Suprapubic skin (tissue), 4 donors: Measurements from ENCODE around the gene MCEE. TPM values are rescaled to one million over a fixed set of nuclear protein-coding genes. Genes with fewer than 3 reads are reported as not detected.
"Not testable (repeated sequence)": the region's sequence is repeated elsewhere in the genome, so short reads cannot be mapped to it uniquely, and the experiment has no call there.

ENCODE experiments used
- DNase-seq, 2 donors: peaks; one replicate each; pipeline ENCODE4 v3.0.0-alpha.2; 2019; ENCODE audit warnings: low spot score in 2 of 2
- H3K27ac ChIP-seq: fragments of 200-600 bp; sonication (generic); one replicate; pipeline ENCODE4 v1.5.1; 2019
- H3K27me3 ChIP-seq: fragments of 200-600 bp; sonication (generic); one replicate; pipeline ENCODE4 v1.5.1; 2019
- H3K36me3 ChIP-seq: fragments of 200-600 bp; sonication (generic); one replicate; pipeline ENCODE4 v1.5.1; 2019
- H3K4me1 ChIP-seq: fragments of 200-600 bp; sonication (generic); one replicate; pipeline ENCODE4 v1.5.1; 2019
- H3K4me3 ChIP-seq: fragments of 200-600 bp; sonication (generic); one replicate; pipeline ENCODE4 v1.5.1; 2019; ENCODE audit warnings: mild to moderate bottlenecking
- H3K9me3 ChIP-seq: fragments of 200-600 bp; sonication (generic); one replicate; pipeline ENCODE4 v1.5.1; 2019
- CTCF ChIP-seq, 2 donors: fragments of 200-600 bp in 1 of 2; fragments of 450-650 bp in 1 of 2; sonication (generic) in 1 of 2; IDR thresholded peaks; one replicate each; pipeline ENCODE4 v1.5.1; 2016 to 2019; ENCODE audit warnings: antibody characterized with exemption in 2 of 2, mild to moderate bottlenecking in 1 of 2, moderate library complexity in 1 of 2
- EP300 ChIP-seq: sonication (generic); formaldehyde crosslinking; IDR thresholded peaks from one replicate; pipeline ENCODE4 v1.6.1; 2017; ENCODE audit warnings: antibody characterized with exemption
- POLR2A ChIP-seq, 2 donors: fragments of 450-650 bp; IDR thresholded peaks; one replicate each; pipeline ENCODE4 v1.6.1; 2017; ENCODE audit warnings: antibody characterized with exemption in 2 of 2, mild to moderate bottlenecking in 2 of 2, moderate library complexity in 2 of 2
- POLR2AphosphoS5 ChIP-seq, 3 donors: sonication (generic); formaldehyde crosslinking; IDR thresholded peaks; one replicate each; pipeline ENCODE4 v1.6.1; 2017; ENCODE audit warnings: antibody characterized with exemption in 3 of 3
- WGBS: methylation state at CpG from one replicate; pipeline ENCODE4 v1.1.5; 2018; 5-methylcytosine and 5-hydroxymethylcytosine counted together
- total RNA-seq, 4 donors: library from RNA; depleted of rRNA; stranded (reverse); fragments of >200 nt; gene quantifications; one replicate each; pipeline ENCODE4 v1.1.0, GENCODE V29; 2016

Gene MCEE
- total RNA-seq, 4 donors from 2014 or later, result 20.9 to 45.8 (median 25.5) TPM

GRCh38 chr2:71103809-71104208 is 26.2 kb downstream of the MCEE start:
- no peak overlapping the region for H3K4me3 ChIP-seq
- peaks cover 11% of the 10 kb centered on the region for H3K36me3 ChIP-seq
- peaks cover 27% of the 10 kb centered on the region for H3K4me1 ChIP-seq
- no peak for TF ChIP-seq POLR2A (IDR thresholded peaks at IDR 0.05)
- no peak for TF ChIP-seq POLR2AphosphoS5 (IDR thresholded peaks at IDR 0.05)
- no peak for TF ChIP-seq EP300
- no peak for TF ChIP-seq CTCF (IDR thresholded peaks at IDR 0.05)
- H3K27ac ChIP-seq, result no peak overlapping the region
- no peak for DNase-seq
- no peaks in the 10 kb centered on the region for H3K27me3 ChIP-seq
- H3K9me3 ChIP-seq, result no peaks in the 10 kb centered on the region
- WGBS, result 83% methylated on average over 5 of the region's 5 CpGs

GRCh38 chr2:71102981-71103681 is 26.9 kb downstream of the MCEE start:
- 35% methylated on average over 6 of the region's 6 CpGs for WGBS
- H3K27me3 ChIP-seq, result no peaks in the 10 kb centered on the region
- TF ChIP-seq POLR2AphosphoS5 (IDR thresholded peaks at IDR 0.05) (no peak), POLR2A (IDR thresholded peaks at IDR 0.05) (no peak)

GRCh38 chr2:71101656-71102055 is 28.4 kb downstream of the MCEE start:
- Histone ChIP-seq H3K27ac (no peak overlapping the region), H3K4me1 (peaks cover 27% of the 10 kb centered on the region), H3K27me3 (no peaks in the 10 kb centered on the region), H3K4me3 (no peak overlapping the region), H3K9me3 (no peaks in the 10 kb centered on the region), H3K36me3 (no peaks in the 10 kb centered on the region)
- DNase-seq, result no peak
- WGBS, result 20% methylated on average over 2 of the region's 2 CpGs
- TF ChIP-seq POLR2A (IDR thresholded peaks at IDR 0.05) (no peak), EP300 (no peak)

More at GRCh38 chr2:71102981-71103681, 26.9 kb downstream of the MCEE start:
- DNase-seq, result no peak
- Histone ChIP-seq H3K27ac (peak overlapping the region; percentile 32), H3K4me1 (peaks cover 27% of the 10 kb centered on the region), H3K9me3 (no peaks in the 10 kb centered on the region), H3K4me3 (no peak overlapping the region), H3K36me3 (peaks cover 4% of the 10 kb centered on the region)

GRCh38 chr2:71100195-71100964 is 29.6 kb downstream of the MCEE start:
- Histone ChIP-seq H3K9me3 (no peaks in the 10 kb centered on the region), H3K27ac (no peak overlapping the region), H3K36me3 (no peaks in the 10 kb centered on the region), H3K4me1 (peaks cover 27% of the 10 kb centered on the region), H3K27me3 (no peaks in the 10 kb centered on the region), H3K4me3 (no peak overlapping the region)
- no peak for DNase-seq
- TF ChIP-seq EP300 (no peak), POLR2A (IDR thresholded peaks at IDR 0.05) (no peak), CTCF (IDR thresholded peaks at IDR 0.05) (peak in 1 of 2 donors; percentile 77)
- whole genome bisulfite sequencing, result 10% methylated on average over 3 of the region's 3 CpGs

- not testable (repeated sequence) for DNase-seq, H3K4me3 ChIP-seq, H3K36me3 ChIP-seq, H3K9me3 ChIP-seq, H3K4me1 ChIP-seq, H3K27ac ChIP-seq, H3K27me3 ChIP-seq
- WGBS, result 93% methylated on average over 3 of the region's 33 CpGs
These were observed 37.4 kb downstream of the MCEE start for GRCh38 chr2:71092491-71093260.

- H3K9me3 ChIP-seq, H3K4me3 ChIP-seq, H3K27ac ChIP-seq, H3K4me1 ChIP-seq, DNase-seq, H3K27me3 ChIP-seq, H3K36me3 ChIP-seq: not testable (repeated sequence)
- 93% methylated on average over 9 of the region's 9 CpGs for WGBS
These were observed 38.2 kb downstream of the MCEE start for GRCh38 chr2:71091808-71092207.

GRCh38 chr2:71089475-71089874 is 40.6 kb downstream of the MCEE start:
- not testable (repeated sequence) for DNase-seq, H3K4me3 ChIP-seq, H3K36me3 ChIP-seq, H3K27me3 ChIP-seq, H3K4me1 ChIP-seq, H3K27ac ChIP-seq, H3K9me3 ChIP-seq
- WGBS, result 83% methylated on average over 14 of the region's 14 CpGs

- whole genome bisulfite sequencing, result 65% methylated on average over 9 of the region's 9 CpGs
- H3K9me3 ChIP-seq, H3K4me1 ChIP-seq, DNase-seq, H3K36me3 ChIP-seq, H3K4me3 ChIP-seq, H3K27me3 ChIP-seq, H3K27ac ChIP-seq: not testable (repeated sequence)
These were observed 44.6 kb downstream of the MCEE start for GRCh38 chr2:71085325-71086003.

GRCh38 chr2:71083752-71084312 is 46.2 kb downstream of the MCEE start:
- not testable (repeated sequence) for H3K4me1 ChIP-seq, H3K4me3 ChIP-seq, DNase-seq, H3K27me3 ChIP-seq, H3K27ac ChIP-seq, H3K9me3 ChIP-seq, H3K36me3 ChIP-seq
- WGBS, result 58% methylated on average over 12 of the region's 13 CpGs

GRCh38 chr2:71083297-71083696 is 46.7 kb downstream of the MCEE start:
- H3K4me3 ChIP-seq, H3K4me1 ChIP-seq, H3K9me3 ChIP-seq, H3K27ac ChIP-seq, H3K27me3 ChIP-seq, DNase-seq: not testable (repeated sequence)
- WGBS, result no CpG with 5 or more reads among the region's 3 CpGs
- peaks cover 14% of the 10 kb centered on the region for H3K36me3 ChIP-seq
